ENCODE data around the gene SLC6A11. TPM values are rescaled to one million over a fixed set of nuclear protein-coding genes. Genes with fewer than 3 reads are reported as not detected.

The SLC6A11 gene
- total RNA-seq, 2 experiments from 2014 or later: not detected

DNA sequence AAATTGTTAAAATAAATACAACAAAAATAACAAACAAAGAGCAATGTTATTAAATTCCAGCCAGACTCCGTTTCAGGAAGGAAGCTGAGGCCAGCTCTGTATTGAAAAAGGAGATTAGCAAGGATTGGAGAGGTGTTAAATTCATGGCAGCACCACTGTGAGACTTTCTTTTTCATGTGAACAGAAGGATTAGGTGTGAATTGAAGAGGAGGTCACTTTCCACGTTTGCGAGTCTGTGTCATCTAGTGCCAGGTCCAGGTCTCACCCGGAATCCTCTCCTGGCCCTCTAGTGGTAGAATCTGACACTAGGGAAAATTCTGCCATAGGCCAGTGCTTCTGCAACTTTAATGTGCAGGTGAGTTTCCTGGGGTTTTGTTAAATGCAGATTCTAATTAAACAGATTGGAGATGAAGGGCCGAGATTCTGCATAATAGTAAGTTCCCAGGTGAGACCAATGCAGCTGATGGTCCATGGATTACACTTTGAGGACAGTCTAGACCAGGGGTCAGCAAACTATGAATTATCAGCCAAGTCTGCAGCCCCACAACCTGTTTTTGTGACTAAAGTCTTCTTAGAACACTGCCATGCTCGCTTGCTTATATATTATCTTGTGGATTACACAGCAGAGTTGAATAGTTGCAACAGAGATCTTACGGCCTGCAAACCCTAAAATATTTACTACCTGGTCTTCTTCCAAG is 167.3 kb downstream of the SLC6A11 start:
- DNase-seq (ENCODE audit: low spot score): peak; percentile 12
- intact Hi-C loops (cut with micrococcal nuclease; ENCODE audit: unreplicated experiment): loop anchor here (5.0 kb wide), 1 partner anchor 226 kb away; no protein-coding TSS in a partner anchor
- Histone ChIP-seq H3K79me2 (ENCODE audit: insufficient read depth, low read depth, low read length) (no peaks in the 10 kb centered on the region), H3K4me2 (ENCODE audit: low read length) (no peak overlapping the region), H4K20me1 (ENCODE audit: insufficient read depth, low read length) (no peaks in the 10 kb centered on the region), H3K9me3 (ENCODE audit: low read length) (no peaks in the 10 kb centered on the region), H3K27ac (ENCODE audit: low read depth, low read length, poor library complexity, severe bottlenecking) (no peak overlapping the region), H2AFZ (ENCODE audit: low read length) (no peak overlapping the region), H3K4me3 (ENCODE audit: low read depth, low read length, poor library complexity, severe bottlenecking) (no peak overlapping the region), H3K9me2 (ENCODE audit: insufficient read depth, low read length) (no peaks in the 10 kb centered on the region), H3K4me1 (ENCODE audit: insufficient read depth, low read length, poor library complexity, severe bottlenecking) (no peaks in the 10 kb centered on the region), H3K36me3 (ENCODE audit: insufficient read depth, low read length) (no peaks in the 10 kb centered on the region)
- TF ChIP-seq, protein P1, sequence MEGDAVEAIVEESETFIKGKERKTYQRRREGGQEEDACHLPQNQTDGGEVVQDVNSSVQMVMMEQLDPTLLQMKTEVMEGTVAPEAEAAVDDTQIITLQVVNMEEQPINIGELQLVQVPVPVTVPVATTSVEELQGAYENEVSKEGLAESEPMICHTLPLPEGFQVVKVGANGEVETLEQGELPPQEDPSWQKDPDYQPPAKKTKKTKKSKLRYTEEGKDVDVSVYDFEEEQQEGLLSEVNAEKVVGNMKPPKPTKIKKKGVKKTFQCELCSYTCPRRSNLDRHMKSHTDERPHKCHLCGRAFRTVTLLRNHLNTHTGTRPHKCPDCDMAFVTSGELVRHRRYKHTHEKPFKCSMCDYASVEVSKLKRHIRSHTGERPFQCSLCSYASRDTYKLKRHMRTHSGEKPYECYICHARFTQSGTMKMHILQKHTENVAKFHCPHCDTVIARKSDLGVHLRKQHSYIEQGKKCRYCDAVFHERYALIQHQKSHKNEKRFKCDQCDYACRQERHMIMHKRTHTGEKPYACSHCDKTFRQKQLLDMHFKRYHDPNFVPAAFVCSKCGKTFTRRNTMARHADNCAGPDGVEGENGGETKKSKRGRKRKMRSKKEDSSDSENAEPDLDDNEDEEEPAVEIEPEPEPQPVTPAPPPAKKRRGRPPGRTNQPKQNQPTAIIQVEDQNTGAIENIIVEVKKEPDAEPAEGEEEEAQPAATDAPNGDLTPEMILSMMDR (conservative IDR thresholded peaks at IDR 0.05; ENCODE audit: low read length): peak; percentile 87
- TF ChIP-seq EZH2phosphoT487 (IDR thresholded peaks at IDR 0.05; ENCODE audit: borderline replicate concordance, low read depth, low read length): no peak
- no TSS peak for BruUV-seq (replicated peaks)
- ChIA-PET POLR2A (interaction anchor here (0.7 kb wide), 1 partner anchor 225 kb away, joined by 3 read pairs; no protein-coding TSS in a partner anchor), CTCF (ENCODE audit: unreplicated experiment) (no interaction called here)

DNA sequence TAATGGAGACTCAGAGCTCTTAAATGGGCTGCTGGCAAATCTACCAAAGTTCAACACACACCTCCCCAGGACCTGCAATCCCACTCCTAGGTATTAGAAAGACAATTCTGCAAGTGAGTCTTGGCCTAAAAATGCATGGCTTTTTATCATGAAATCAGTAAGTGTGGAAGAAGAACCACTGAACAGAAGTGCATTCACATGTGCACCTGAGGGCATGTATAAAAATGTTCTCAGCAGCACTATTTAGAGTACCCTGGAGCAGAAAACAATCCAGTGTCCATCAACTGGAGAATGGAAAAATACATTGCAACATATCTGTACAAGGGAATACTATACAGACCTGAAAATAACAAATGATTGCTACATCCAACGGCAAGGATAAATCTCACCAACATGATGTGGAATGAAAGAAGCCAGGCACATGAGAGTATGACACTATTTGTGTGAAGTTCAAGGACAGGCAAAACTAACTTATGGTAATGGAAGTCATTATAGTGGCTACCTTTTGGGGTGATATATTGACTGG is 168.4 kb downstream of the SLC6A11 start:
- TF ChIP-seq EZH2phosphoT487 (IDR thresholded peaks at IDR 0.05; ENCODE audit: borderline replicate concordance, low read depth, low read length): no peak
- TF ChIP-seq, protein P1 (conservative IDR thresholded peaks at IDR 0.05; ENCODE audit: low read length): no peak
- intact Hi-C loops (cut with micrococcal nuclease; ENCODE audit: unreplicated experiment): loop anchor here (5.0 kb wide), 1 partner anchor 227 kb away; no protein-coding TSS in a partner anchor
- Histone ChIP-seq H3K27ac (ENCODE audit: low read depth, low read length, poor library complexity, severe bottlenecking) (no peak overlapping the region), H4K20me1 (ENCODE audit: insufficient read depth, low read length) (no peaks in the 10 kb centered on the region), H3K4me1 (ENCODE audit: insufficient read depth, low read length, poor library complexity, severe bottlenecking) (no peaks in the 10 kb centered on the region), H3K4me2 (ENCODE audit: low read length) (no peak overlapping the region), H3K9me2 (ENCODE audit: insufficient read depth, low read length) (no peaks in the 10 kb centered on the region), H2AFZ (ENCODE audit: low read length) (no peak overlapping the region), H3K9me3 (ENCODE audit: low read length) (no peaks in the 10 kb centered on the region), H3K79me2 (ENCODE audit: insufficient read depth, low read depth, low read length) (no peaks in the 10 kb centered on the region), H3K4me3 (ENCODE audit: low read depth, low read length, poor library complexity, severe bottlenecking) (no peak overlapping the region), H3K36me3 (ENCODE audit: insufficient read depth, low read length) (no peaks in the 10 kb centered on the region)
- DNase-seq (ENCODE audit: low spot score): no peak
- ChIA-PET POLR2A (no interaction called here), CTCF (ENCODE audit: unreplicated experiment) (no interaction called here)
- no TSS peak for BruUV-seq (replicated peaks)

DNA sequence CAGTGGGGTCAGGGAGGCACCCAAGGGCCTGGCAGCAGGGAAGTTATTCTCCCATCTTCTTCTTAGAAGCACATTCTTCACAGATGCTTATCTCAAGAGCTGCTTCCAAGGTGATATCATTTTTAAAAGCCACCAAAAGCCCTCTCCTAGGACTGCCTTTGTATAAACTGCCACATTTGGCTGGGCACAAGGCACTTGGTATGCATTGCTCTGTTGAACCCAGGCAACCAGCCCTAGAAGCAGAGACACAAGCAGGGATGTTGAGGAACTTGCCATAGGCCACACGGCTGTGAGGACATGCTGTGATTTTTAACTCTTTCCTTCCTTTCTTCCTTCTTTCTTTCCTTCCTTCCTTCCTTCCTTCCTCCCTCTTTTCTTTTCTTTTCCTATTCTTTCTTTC is 169.2 kb downstream of the SLC6A11 start:
- Histone ChIP-seq H3K4me2 (ENCODE audit: low read length) (no peak overlapping the region), H3K9me2 (ENCODE audit: insufficient read depth, low read length) (no peaks in the 10 kb centered on the region), H3K9me3 (ENCODE audit: low read length) (no peaks in the 10 kb centered on the region), H3K4me1 (ENCODE audit: insufficient read depth, low read length, poor library complexity, severe bottlenecking) (no peaks in the 10 kb centered on the region), H3K4me3 (ENCODE audit: low read depth, low read length, poor library complexity, severe bottlenecking) (no peak overlapping the region), H4K20me1 (ENCODE audit: insufficient read depth, low read length) (no peaks in the 10 kb centered on the region), H3K79me2 (ENCODE audit: insufficient read depth, low read depth, low read length) (no peaks in the 10 kb centered on the region), H3K27ac (ENCODE audit: low read depth, low read length, poor library complexity, severe bottlenecking) (no peak overlapping the region), H3K36me3 (ENCODE audit: insufficient read depth, low read length) (no peaks in the 10 kb centered on the region), H2AFZ (ENCODE audit: low read length) (no peak overlapping the region)
- CTCF ChIA-PET (ENCODE audit: unreplicated experiment): no interaction called here
- no TSS peak for BruUV-seq (replicated peaks)
- POLR2A ChIA-PET: no interaction called here
- intact Hi-C loops (cut with micrococcal nuclease; ENCODE audit: unreplicated experiment): no loop called here
- TF ChIP-seq, protein P1 (conservative IDR thresholded peaks at IDR 0.05; ENCODE audit: low read length): no peak
- TF ChIP-seq EZH2phosphoT487 (IDR thresholded peaks at IDR 0.05; ENCODE audit: borderline replicate concordance, low read depth, low read length): no peak
- DNase-seq (ENCODE audit: low spot score): no peak

Data from OCI-LY7 (cell line).